Measurements from ENCODE around the gene AMBRA1. TPM values are rescaled to one million over a fixed set of nuclear protein-coding genes. Genes with fewer than 3 reads are reported as not detected.

AMBRA1 gene
- total RNA-seq, 1 experiment from 2014 or later: 15.8 TPM

DNA sequence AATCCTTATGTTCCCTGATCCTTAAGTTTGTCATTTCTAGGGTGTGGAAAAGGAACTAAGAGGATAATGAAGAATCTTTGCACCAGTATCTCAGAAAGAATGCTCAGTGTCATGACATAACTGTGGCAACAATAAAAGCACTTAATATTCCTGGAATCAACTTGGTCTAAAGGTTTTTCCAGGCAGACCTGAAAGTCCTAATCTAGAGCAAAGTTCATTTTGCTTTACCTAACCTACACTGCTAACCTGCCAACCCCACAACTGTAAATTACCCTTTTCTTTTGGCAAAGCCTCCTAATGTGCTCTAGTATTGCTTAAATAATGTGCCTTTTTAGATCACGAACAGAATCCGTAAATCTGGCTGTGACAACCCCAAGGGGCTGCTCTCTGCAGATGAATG lies 82.5 kb downstream of the AMBRA1 start:
- Histone ChIP-seq H3K36me3 (ENCODE audit: low read depth, low read length) (no peaks in the 10 kb centered on the region; the same call in 1 of the 2 replicates), H3K9ac (ENCODE audit: low read length) (no peak overlapping the region), H3K4me3 (ENCODE audit: low read length) (no peak overlapping the region), H3K79me2 (ENCODE audit: low read length) (peaks cover 18% of the 10 kb centered on the region), H3F3A (ENCODE audit: low read length, unreplicated experiment) (no peaks in the 10 kb centered on the region), H3K4me2 (ENCODE audit: low read length) (no peak overlapping the region), H3K27ac (ENCODE audit: low read length) (no peak overlapping the region), H3K9me3 (ENCODE audit: low read length) (no peaks in the 10 kb centered on the region), H3K9me2 (replicated peaks; ENCODE audit: low read length) (no peaks in the 10 kb centered on the region), H4K20me1 (ENCODE audit: low read length) (0 out of 2 replicates have a peak, but pooled peaks cover 4% of the 10 kb centered on the region), H3K4me1 (ENCODE audit: insufficient read depth, low read length) (peaks cover 3% of the 10 kb centered on the region; the same call in 1 of the 2 replicates), H2AFZ (ENCODE audit: low read length) (no peak overlapping the region), H3K27me3 (ENCODE audit: low read length) (no peaks in the 10 kb centered on the region)
- ATAC-seq (no peak), DNase-seq (no peak)
- intact Hi-C loops (cut with micrococcal nuclease): no loop called here
- CTCF ChIA-PET: no interaction called here
- BruUV-seq (replicated peaks): no TSS peak
- POLR2A ChIA-PET (ENCODE audit: unreplicated experiment): no interaction called here
- TF ChIP-seq EZH2 (IDR thresholded peaks at IDR 0.05; ENCODE audit: low read length, unreplicated experiment) (no peak), EZH2phosphoT487 (IDR thresholded peaks at IDR 0.05; ENCODE audit: borderline replicate concordance, low read length) (no peak)
- TF ChIP-seq, protein P1, sequence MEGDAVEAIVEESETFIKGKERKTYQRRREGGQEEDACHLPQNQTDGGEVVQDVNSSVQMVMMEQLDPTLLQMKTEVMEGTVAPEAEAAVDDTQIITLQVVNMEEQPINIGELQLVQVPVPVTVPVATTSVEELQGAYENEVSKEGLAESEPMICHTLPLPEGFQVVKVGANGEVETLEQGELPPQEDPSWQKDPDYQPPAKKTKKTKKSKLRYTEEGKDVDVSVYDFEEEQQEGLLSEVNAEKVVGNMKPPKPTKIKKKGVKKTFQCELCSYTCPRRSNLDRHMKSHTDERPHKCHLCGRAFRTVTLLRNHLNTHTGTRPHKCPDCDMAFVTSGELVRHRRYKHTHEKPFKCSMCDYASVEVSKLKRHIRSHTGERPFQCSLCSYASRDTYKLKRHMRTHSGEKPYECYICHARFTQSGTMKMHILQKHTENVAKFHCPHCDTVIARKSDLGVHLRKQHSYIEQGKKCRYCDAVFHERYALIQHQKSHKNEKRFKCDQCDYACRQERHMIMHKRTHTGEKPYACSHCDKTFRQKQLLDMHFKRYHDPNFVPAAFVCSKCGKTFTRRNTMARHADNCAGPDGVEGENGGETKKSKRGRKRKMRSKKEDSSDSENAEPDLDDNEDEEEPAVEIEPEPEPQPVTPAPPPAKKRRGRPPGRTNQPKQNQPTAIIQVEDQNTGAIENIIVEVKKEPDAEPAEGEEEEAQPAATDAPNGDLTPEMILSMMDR (conservative IDR thresholded peaks at IDR 0.05; ENCODE audit: low read depth, low read length): no peak

DNA sequence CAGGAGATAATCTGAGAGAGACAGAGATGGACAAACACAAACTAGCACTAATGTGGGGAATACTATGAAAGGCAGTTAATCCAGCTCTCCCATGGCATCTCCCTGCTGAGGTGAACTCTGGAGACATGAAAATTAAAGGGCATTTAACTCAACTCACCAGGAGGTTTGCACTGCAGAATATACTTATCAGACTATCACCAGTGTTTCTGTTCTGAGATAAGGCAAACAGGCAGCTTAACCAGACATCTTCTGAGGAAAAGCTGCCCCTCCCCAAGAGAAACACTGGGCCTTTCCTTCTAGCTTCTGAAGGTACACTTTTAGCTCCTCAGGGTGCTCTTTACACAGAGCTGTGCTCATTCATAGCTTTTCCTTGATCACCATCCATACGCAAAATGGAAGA lies 85.5 kb downstream of the AMBRA1 start:
- Histone ChIP-seq H3K36me3 (ENCODE audit: low read depth, low read length) (peaks cover 6% of the 10 kb centered on the region; the same call in 1 of the 2 replicates), H4K20me1 (ENCODE audit: low read length) (0 out of 2 replicates have a peak, but pooled peaks cover under 1% of the 10 kb centered on the region), H3K79me2 (ENCODE audit: low read length) (peaks cover 1% of the 10 kb centered on the region; the same call in 1 of the 2 replicates), H3K27me3 (ENCODE audit: low read length) (no peaks in the 10 kb centered on the region), H3K9me3 (ENCODE audit: low read length) (no peaks in the 10 kb centered on the region), H3K4me2 (ENCODE audit: low read length) (no peak overlapping the region), H2AFZ (ENCODE audit: low read length) (no peak overlapping the region), H3K4me3 (ENCODE audit: low read length) (no peak overlapping the region), H3K4me1 (ENCODE audit: insufficient read depth, low read length) (no peaks in the 10 kb centered on the region), H3K9me2 (replicated peaks; ENCODE audit: low read length) (no peaks in the 10 kb centered on the region), H3K9ac (ENCODE audit: low read length) (no peak overlapping the region), H3F3A (ENCODE audit: low read length, unreplicated experiment) (no peaks in the 10 kb centered on the region), H3K27ac (ENCODE audit: low read length) (no peak overlapping the region)
- DNase-seq (no peak), ATAC-seq (no peak)
- TF ChIP-seq, protein P1 (conservative IDR thresholded peaks at IDR 0.05; ENCODE audit: low read depth, low read length): no peak
- TF ChIP-seq EZH2 (IDR thresholded peaks at IDR 0.05; ENCODE audit: low read length, unreplicated experiment) (no peak), EZH2phosphoT487 (IDR thresholded peaks at IDR 0.05; ENCODE audit: borderline replicate concordance, low read length) (no peak)
- no TSS peak for BruUV-seq (replicated peaks)
- ChIA-PET CTCF (no interaction called here), POLR2A (ENCODE audit: unreplicated experiment) (no interaction called here)
- intact Hi-C loops (cut with micrococcal nuclease): no loop called here

DNA sequence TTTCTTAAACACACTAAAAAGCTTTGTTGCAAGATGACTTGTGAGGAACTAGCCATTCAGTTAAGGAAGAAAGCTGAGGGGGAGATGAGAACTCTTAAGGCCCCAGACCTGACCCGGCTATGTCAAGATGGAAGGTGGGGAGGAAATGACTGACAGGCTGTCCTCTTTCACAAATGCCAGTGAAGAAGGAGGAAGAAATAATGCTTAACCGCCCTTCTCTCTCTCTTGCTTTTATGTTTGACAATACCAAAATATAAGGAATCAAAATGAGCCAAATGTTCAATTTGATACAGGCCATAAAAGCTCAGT lies 87.4 kb downstream of the AMBRA1 start:
- Histone ChIP-seq H3K27me3 (ENCODE audit: low read length) (no peaks in the 10 kb centered on the region), H2AFZ (ENCODE audit: low read length) (no peak overlapping the region), H3K9ac (ENCODE audit: low read length) (no peak overlapping the region), H3K79me2 (ENCODE audit: low read length) (no peaks in the 10 kb centered on the region), H3K36me3 (ENCODE audit: low read depth, low read length) (peaks cover 6% of the 10 kb centered on the region; the same call in 1 of the 2 replicates), H3K27ac (ENCODE audit: low read length) (no peak overlapping the region), H3F3A (ENCODE audit: low read length, unreplicated experiment) (no peaks in the 10 kb centered on the region), H3K9me3 (ENCODE audit: low read length) (no peaks in the 10 kb centered on the region), H3K4me1 (ENCODE audit: insufficient read depth, low read length) (no peaks in the 10 kb centered on the region), H3K9me2 (replicated peaks; ENCODE audit: low read length) (no peaks in the 10 kb centered on the region), H3K4me2 (ENCODE audit: low read length) (no peak overlapping the region), H3K4me3 (ENCODE audit: low read length) (no peak overlapping the region), H4K20me1 (ENCODE audit: low read length) (0 out of 2 replicates have a peak, but pooled peaks cover 4% of the 10 kb centered on the region)
- DNase-seq (no peak), ATAC-seq (no peak)
- CTCF ChIA-PET: interaction anchor here (0.8 kb wide), 1 partner anchor 16 kb away, joined by 3 read pairs; no protein-coding TSS in a partner anchor
- TF ChIP-seq EZH2 (IDR thresholded peaks at IDR 0.05; ENCODE audit: low read length, unreplicated experiment): no peak
- TF ChIP-seq, protein P1 (conservative IDR thresholded peaks at IDR 0.05; ENCODE audit: low read depth, low read length): no peak
- no peak for TF ChIP-seq EZH2phosphoT487 (IDR thresholded peaks at IDR 0.05; ENCODE audit: borderline replicate concordance, low read length)
- no TSS peak for BruUV-seq (replicated peaks)
- POLR2A ChIA-PET (ENCODE audit: unreplicated experiment): no interaction called here
- intact Hi-C loops (cut with micrococcal nuclease): no loop called here
